HG03442 (cell line): ENCODE data around the gene SECTM1.
"Not testable (repeated sequence)": the region's sequence is repeated elsewhere in the genome, so short reads cannot be mapped to it uniquely, and the experiment has no call there.

Experiments
- ATAC-seq: cut with Tn5 transposase; IDR thresholded peaks from one replicate; pipeline ENCODE4 v1.9.1; 2021; ENCODE audit warnings: mild to moderate bottlenecking, moderate library complexity; ENCODE audit not compliant: unreplicated experiment

SECTM1 gene

GRCh38 chr17:82333279-82334171 lies at the start of gene SECTM1:
Gene SECTM1, minus strand, starts transcription at chr17:82333766. Its CDS starts 6,526 bp downstream, at chr17:82327240.
- ATAC-seq, result no peak

- ATAC-seq, result no peak
Observed at GRCh38 chr17:82382933-82383255, 49.3 kb upstream of the SECTM1 start.

DNA sequence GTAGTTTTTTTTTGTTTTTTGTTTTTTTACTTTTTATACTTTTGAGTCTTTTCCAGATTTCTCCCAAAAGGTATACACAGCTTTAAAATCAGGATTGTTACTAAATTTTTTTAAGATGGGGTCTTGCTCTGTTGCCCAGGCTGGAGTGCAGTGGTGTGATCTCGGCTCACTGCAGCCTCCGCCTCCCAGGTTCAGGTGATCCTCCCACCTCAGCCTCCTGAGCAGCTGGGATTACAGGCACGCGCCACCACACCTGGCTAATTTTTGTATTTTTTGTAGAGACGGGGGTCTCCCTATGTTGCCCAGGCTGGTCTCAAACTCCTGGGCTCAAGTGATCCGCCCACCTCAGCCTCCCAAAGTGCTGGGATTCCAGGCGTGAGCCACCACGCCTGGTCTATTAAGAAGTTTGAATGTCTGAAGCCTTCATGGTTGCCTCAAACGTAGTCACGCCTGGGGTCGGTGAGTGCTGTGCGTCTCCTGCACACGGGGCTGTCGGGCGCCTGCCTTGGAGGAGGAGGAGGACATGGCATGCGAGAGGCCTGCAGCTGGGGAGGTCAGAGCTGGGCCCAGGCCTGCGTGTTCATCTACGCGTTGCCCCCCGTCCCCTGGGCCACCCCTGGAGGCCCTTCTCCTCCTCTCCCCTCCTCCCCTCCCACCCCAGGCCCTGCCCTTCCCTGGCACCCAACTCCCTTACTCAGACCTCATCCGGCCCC lies 48.8 kb upstream of the SECTM1 start:
- ATAC-seq, result not testable (repeated sequence)

DNA sequence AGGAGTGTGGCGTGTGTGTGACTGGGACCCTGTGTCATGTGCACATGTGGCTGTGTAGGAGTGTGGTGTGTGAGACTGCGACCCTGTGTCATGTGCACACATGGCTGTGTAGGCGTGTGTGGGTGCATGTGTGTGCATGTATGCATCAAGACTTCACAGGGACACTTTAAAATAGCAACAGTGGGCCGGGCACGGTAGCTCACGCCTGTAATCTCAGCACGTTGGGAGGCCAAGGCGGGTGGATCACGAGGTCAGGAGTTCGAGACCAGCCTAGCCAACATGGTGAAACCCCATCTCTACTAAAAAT lies 48.1 kb upstream of the SECTM1 start:
- not testable (repeated sequence) for ATAC-seq

DNA sequence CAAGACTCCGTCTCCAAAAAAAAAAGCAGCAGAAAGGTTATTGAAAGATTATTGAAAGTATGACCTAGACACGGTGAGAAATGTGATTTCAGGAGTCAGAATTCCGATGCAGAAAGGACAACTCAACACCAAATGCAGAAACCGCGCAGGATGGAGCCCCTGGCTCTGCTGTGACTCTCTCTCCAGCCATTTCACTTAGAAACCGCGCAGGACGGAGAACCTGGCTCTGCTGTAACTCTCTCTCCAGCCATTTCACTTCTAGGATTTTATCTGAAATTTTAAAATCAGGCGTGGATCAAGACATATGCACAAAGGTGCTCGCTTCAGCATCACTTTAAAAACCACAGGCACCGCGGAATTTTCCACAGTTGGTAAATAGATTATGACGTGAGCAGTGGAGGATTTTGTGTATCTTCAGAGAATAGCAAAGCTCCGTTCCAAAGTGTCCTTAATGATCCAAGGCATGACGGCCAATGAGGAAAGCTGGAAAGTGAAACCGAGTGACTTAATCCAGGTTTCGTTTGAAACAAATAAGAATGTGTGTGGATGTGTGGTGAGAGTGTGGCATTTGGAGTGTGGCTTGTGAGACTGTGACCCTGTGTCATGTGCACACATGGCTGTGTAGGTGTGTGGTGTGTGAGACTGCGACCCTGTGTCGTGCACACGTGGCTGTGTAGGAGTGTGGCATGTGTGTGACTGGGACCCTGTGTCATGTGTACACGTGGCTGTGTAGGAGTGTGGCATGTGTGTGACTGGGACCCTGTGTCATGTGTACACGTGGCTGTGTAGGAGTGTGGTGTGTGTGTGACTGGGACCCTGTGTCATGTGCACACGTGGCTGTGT lies 47.5 kb upstream of the SECTM1 start:
- ATAC-seq, result no peak

DNA sequence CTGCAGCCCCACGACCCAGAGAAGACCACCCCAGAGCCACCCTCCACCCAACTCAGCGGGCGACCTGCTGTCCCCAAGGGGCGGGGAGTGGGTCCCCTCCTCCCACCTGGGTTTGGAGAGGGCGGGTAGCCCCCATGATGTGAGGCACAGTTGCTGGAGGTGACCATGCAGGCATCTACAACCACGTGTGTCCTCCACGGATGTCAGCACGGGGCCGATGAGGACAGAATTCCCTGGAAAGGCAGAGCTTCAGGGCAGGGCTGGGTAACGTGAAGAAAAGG lies 45.1 kb upstream of the SECTM1 start:
- ATAC-seq, result no peak

DNA sequence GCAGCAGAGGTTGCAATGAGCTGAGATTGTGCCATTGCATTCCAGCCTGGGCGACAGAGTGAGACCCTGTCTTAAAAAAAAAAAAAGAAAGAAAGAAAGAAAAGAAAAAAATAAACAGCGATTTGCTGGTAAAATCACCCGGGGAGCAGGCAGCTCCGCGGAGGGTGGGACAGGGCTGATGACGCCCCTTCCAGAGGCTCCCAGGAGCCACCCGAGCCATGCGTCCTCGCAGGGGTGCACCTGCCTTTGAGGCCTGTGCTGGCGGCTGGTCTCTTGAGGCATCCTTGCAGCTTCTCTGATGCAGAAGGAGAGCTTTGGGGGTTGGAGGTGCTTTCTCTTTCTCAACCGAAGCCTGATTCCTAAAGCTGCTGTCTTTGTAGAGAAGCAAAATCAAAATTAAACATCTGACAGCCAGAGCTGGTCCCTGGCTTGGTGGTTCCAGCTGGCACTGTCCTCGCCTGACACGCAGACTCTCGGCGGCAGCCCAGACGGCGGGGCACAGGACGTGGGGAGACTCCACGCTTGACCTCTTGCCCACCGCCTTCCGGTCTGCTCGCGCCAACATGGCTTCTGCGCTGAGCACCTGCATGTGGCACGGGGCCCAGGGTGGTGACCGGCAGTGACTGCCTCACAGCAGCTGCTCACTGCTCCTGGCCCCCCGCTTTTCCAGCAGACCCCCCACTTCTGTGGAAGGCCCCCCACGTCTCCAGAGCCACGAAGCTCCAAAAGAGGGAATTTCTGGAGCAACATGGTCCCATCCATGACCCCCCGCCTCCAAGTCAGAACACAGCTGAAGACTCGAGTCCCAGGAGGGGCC lies 44.6 kb upstream of the SECTM1 start:
- ATAC-seq, result no peak

DNA sequence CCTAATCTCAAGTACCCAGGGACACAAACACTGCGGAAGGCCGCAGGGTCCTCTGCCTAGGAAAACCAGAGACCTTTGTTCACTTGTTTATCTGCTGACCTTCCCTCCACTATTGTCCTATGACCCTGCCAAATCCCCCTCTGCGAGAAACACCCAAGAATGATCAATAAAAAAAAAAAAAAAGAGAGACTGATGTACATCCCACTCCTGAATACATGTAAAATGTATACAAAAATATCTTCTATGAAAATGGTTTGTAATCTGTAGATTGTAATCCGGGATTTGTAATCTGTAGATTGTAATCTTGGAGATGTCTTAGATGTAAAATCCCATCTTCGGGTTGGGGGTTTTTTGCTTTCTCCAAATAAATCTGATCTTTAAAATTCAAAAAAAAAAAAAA lies 43.7 kb upstream of the SECTM1 start:
- ATAC-seq, result not testable (repeated sequence)

DNA sequence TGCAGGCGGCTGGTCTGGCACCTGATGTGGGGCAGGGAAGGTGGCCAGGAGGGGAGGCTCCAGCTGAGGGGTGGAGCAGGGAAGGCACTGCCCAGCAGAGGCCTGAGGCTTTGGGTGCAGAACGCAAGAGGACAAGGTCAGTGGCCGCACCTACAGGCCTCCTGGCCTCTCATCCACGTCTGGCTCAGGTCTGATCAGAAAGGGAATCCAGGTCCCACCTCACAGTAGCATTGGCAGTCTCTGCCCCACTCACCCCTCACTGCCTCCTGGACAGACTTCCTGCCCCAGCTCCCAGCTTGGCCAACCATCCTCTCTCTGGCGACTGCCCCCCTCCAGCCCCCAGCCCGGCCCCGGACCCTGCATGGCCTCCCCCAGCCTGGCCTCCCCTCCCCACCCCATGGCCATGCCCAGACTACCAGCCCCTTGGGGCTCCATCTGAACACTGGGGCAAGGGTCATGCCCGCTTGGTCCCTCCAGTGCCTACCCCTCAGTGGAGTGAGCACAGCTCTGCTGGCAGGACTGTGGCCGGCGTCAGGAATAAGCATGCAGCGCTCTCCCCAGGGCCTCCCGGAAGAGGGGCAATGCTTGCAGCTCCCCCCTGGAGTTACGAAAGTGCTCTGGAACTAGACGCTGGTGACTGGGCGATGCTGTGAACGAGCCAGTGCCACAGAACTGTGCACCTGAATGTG lies 42.6 kb upstream of the SECTM1 start:
- ATAC-seq, result no peak

GRCh38 chr17:82375359-82376041 lies 41.9 kb upstream of the SECTM1 start:
- ATAC-seq, result no peak

- ATAC-seq, result no peak
Observed at GRCh38 chr17:82374626-82375331, 41.2 kb upstream of the SECTM1 start.

DNA sequence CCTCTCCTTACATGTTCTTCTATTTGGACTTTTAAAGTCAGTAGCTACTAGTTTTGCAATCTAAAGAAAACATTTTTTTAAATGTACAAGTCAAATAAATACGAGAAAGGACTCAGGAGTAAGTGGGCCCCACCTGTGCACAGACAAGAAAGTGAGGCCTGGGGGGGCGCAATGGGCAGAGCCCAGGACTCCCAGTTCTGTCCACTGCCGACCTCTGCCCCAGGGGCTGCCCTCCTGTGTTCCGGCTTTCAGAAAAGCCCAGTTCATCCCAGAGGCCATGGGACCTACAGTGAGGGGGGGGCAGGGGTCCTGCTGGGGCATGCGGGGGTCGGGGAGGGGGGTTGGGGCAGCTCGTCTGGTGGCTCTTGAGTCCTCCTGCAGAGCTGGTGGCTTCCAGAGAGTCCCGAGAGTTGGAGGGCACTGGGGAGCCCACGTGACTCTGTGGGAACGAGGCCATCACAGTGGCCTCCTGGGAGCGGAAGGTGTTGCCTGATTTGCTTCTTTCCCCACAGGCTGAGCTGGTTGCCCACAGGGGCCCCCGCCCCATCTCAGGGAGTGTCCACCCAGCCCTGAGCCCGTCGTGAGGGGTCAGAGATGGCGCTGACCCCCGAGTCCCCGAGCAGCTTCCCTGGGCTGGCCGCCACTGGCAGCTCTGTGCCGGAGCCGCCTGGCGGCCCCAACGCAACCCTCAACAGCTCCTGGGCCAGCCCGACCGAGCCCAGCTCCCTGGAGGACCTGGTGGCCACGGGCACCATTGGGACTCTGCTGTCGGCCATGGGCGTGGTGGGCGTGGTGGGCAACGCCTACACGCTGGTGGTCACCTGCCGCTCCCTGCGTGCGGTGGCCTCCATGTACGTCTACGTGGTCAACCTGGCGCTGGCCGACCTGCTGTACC lies 40.4 kb upstream of the SECTM1 start:
- ATAC-seq, result no peak

DNA sequence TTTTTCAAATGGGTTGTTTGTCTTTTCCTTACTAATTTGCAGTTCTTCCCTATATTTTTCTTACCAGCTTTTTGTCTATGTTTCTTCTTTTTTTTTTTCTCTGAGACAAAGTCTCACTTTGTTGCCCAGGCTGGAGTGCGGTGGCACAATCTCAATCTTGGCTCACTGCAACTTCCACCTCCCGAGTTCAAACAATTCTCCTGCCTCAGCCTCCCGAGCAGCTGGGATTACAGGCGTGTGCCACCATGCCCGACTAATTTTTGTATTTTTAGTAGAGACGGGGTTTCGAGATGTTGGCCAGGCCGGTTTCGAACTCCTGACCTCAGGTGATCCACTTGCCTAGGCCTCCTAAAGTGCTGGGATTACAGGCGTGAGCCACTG lies 39.5 kb upstream of the SECTM1 start:
- ATAC-seq, result not testable (repeated sequence)

DNA sequence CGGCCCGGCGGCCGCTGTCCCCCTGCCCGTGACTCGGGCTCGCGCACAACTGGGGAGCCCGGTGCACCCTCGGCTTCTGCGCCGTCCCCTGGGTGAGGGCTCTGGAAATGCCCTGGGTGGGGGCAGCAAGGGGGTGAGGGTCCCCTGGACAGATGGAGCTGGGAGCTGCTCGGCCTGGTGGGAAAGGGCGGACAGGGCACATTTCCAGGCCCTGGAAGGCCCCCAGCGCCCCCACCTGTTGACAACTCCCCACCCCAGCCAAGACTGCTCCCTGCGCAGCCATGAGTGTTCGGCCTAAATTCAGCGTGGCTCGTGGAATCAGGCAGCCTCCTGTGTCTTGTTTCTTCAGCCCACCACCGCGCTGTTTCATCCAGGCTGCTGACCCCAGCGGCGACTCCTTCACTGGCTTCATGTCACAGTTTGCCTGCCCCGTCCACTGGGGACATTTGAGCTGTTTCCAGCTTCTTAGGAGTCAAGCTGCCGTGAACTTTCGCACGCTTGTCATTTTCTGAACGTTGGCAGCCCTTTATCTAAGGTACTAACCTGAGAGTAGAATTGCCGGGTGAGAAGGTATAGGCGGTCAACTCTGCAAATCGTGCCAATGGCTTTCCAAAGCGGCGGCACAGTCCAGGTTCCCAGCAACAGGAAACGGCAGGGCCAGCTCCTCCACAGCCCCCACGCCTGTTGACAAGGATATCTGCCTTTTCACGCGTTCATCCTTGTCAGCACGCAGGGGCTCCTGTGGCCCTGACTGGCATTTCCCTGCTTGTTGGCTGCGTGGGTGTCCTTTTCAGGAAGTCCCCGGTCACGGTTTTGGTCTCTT lies 38.9 kb upstream of the SECTM1 start:
- ATAC-seq, result no peak

DNA sequence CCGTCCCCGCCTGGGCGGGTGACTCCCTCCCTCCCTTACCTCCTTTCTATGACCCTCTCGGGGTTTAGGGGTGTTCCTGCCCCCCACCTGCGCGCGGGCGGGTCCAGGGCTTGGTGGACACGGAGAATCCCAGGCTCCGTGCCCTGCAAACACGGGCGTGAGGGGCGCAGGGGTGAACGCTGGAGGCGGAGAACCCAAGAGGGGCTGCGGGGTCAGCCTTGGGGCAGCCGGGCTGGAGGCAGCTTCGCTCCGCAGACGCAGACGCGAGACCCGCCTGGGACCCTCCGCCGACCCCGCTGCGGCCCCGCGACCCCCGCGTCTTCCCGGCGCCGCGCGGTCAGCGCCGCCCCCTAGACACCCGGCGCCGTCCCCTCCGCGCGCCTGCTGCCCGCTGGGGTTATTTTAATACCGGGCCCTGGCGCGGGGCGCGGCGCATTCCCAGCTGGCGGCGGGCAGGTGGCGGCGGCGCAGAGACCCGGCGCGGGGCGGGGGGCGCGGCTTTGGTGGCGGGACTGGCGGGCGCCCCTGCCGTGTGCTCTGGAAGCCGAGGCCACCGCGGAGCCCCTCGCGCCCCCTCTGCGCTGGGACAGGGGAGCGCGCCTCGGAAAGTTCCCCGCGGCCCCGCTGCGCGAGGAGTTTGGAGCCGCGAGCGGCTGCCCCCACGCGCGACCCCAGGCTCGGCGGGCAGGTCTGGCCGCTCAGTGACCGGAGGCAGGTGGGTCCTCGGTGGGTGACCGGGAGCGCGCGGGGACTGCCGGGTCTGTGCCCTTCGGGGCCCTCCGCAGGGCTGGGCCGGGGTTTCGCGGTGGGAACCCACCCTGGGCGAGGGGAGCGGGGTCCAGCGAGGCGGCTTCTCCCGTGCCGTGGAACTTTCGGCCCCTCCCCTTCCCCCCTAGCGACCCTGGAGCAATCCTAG lies 38.0 kb upstream of the SECTM1 start, which contains the start of gene UTS2R:
Gene UTS2R (plus strand): TSS at position 433 of the 916 bp plus-strand sequence. CDS start 2,560 bp downstream, outside the sequence.
- no peak for ATAC-seq
